DMS53 (cell line): ENCODE measurements around the gene ATP1B1.
"Not testable (repeated sequence)": the region's sequence is repeated elsewhere in the genome, so short reads cannot be mapped to it uniquely, and the experiment has no call there.

Source experiments
- DNase-seq: peaks from one replicate; lab custom pipeline; 2025; lab: John Stamatoyannopoulos, UW

Gene ATP1B1

GRCh38 chr1:169115891-169116585 lies 9.5 kb downstream of the ATP1B1 start:
- DNase-seq: peak; percentile 48

GRCh38 chr1:169117014-169117413 lies 10.5 kb downstream of the ATP1B1 start:
- DNase-seq: no peak

- DNase-seq: no peak
These were observed 11.1 kb downstream of the ATP1B1 start for GRCh38 chr1:169117599-169117998.

- no peak for DNase-seq
These were observed 11.7 kb downstream of the ATP1B1 start for GRCh38 chr1:169118227-169118626.

GRCh38 chr1:169119405-169119804 lies 12.9 kb downstream of the ATP1B1 start:
- no peak for DNase-seq

GRCh38 chr1:169120066-169120465 lies 13.6 kb downstream of the ATP1B1 start:
- no peak for DNase-seq

GRCh38 chr1:169121146-169121923 lies 14.8 kb downstream of the ATP1B1 start:
- no peak for DNase-seq

- no peak for DNase-seq
These were observed 16.5 kb downstream of the ATP1B1 start for GRCh38 chr1:169122976-169123375.

GRCh38 chr1:169124459-169124858 lies 18.0 kb downstream of the ATP1B1 start:
- DNase-seq: peak; percentile 47

- DNase-seq: not testable (repeated sequence)
These were observed 19.1 kb downstream of the ATP1B1 start for GRCh38 chr1:169125597-169125996.

GRCh38 chr1:169126335-169126734 lies 19.8 kb downstream of the ATP1B1 start:
- DNase-seq: no peak

- DNase-seq: no peak
These were observed 20.8 kb downstream of the ATP1B1 start for GRCh38 chr1:169127305-169127704.

GRCh38 chr1:169128562-169128961 lies 22.1 kb downstream of the ATP1B1 start:
- no peak for DNase-seq

GRCh38 chr1:169129109-169129784 lies 22.8 kb downstream of the ATP1B1 start:
- peak; percentile 8 for DNase-seq

- no peak for DNase-seq
These were observed 24.2 kb downstream of the ATP1B1 start for GRCh38 chr1:169130683-169131082.

GRCh38 chr1:169132512-169133227 lies 26.2 kb downstream of the ATP1B1 start:
- no peak for DNase-seq

- no peak for DNase-seq
These were observed 26.7 kb downstream of the ATP1B1 start for GRCh38 chr1:169133228-169133576.

- peak; percentile 31 for DNase-seq
These were observed 27.5 kb downstream of the ATP1B1 start for GRCh38 chr1:169133801-169134502.

GRCh38 chr1:169137357-169137756 lies 30.9 kb downstream of the ATP1B1 start:
- no peak for DNase-seq

- DNase-seq: no peak
These were observed 32.6 kb downstream of the ATP1B1 start for GRCh38 chr1:169138866-169139670.

GRCh38 chr1:169141356-169141755 lies 34.9 kb downstream of the ATP1B1 start:
- no peak for DNase-seq
